ENCODE results near the gene SCAF1. TPM values are rescaled to one million over a fixed set of nuclear protein-coding genes. Genes with fewer than 3 reads are reported as not detected.

SCAF1 gene
- total and polyA plus RNA-seq, 9 of the 15 experiments (the other 6 are each of a cell fraction or from before 2014, with no cell fraction given) = 0.20 to 79.0 (median 4.9) TPM

DNA sequence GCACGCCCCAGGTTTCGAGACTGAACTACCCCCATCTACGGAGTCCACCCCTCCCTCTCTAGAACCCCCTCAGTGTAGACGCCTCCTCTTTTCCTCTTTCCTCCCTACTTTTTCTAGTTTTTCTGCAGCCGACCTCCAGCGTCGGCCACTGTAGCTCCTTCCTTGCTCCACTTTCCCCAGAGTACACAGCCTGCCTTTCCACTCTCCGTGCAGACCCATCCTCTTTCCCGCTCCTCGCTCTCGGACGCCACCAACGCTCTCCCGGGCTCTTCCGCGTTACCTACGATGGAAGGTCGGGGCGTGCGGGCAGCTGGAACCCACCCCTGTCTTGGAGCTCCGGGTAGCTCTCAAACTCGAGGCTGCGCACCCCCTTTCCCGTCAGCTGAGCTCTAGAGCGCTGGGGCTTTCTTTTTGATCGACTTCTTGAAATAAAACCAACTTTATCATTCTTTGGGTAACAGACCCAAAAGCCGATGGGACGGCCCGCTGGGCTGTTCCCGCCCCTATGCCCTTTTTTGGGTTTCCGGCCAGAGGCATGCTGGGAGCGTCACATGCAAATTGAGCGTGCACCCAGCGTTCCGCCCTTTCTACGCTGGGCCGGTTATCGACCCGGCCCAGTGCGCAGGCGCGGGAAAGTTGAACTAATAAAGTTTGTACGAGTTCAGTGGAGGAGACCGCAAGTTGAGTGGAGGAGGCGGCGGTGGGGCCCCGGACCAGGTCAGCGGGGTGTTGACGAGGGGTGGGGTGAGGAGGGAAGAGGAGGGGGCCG is 23.5 kb downstream of the SCAF1 start, which contains the start of the genes BCL2L12 and IRF3 (continued):
- TF ChIP-seq RUNX1 (IDR thresholded peaks at IDR 0.05; ENCODE audit: low read depth) (no peak), ZNF165 (CRISPR knock-in tag; IDR thresholded peaks at IDR 0.05; ENCODE audit: borderline replicate concordance) (no peak), CXXC5 (CRISPR knock-in tag; IDR thresholded peaks at IDR 0.05) (peak; percentile 77), SRF (CRISPR knock-in tag; IDR thresholded peaks at IDR 0.05) (peak; percentile 99 to 100), ASH1L (IDR thresholded peaks at IDR 0.05; ENCODE audit: borderline replicate concordance, low read depth, partially characterized antibody) (peak; percentile 52), SP2 (IDR thresholded peaks at IDR 0.05; ENCODE audit: extremely low read depth, low read depth, low read length, poor library complexity, severe bottlenecking) (no peak), SMARCE1 (IDR thresholded peaks at IDR 0.05) (peak; percentile 35; the same call in 1 of the 2 replicates), RBM15 (IDR thresholded peaks at IDR 0.05; ENCODE audit: insufficient read depth, low read length) (no peak), HNRNPL (IDR thresholded peaks at IDR 0.05; ENCODE audit: low read depth, low read length) (no peak), SMC3 (conservative IDR thresholded peaks at IDR 0.05; ENCODE audit: insufficient read depth, low read depth, low read length) (no peak), PML (IDR thresholded peaks at IDR 0.05; ENCODE audit: low read length) (peak; percentile 66; the same call in 1 of the 2 replicates), LCOR (CRISPR knock-in tag; IDR thresholded peaks at IDR 0.05) (0 out of 2 replicates have a peak, but pooled peaks have one; percentile 54), ZNF263 (CRISPR knock-in tag; IDR thresholded peaks at IDR 0.05; ENCODE audit: borderline replicate concordance) (no peak), MAFK (IDR thresholded peaks at IDR 0.05; ENCODE audit: low read length) (no peak), FOXJ2 (tag; IDR thresholded peaks at IDR 0.05) (peak; percentile 66; the same call in 1 of the 2 replicates), IRF2 (CRISPR knock-in tag; IDR thresholded peaks at IDR 0.05) (no peak), RBFOX2 (IDR thresholded peaks at IDR 0.05; ENCODE audit: low read depth, low read length) (peak; percentile 93), NR2C2 (CRISPR knock-in tag; IDR thresholded peaks at IDR 0.05) (no peak), NR2C2 (tag; IDR thresholded peaks at IDR 0.05) (peak; percentile 74; the same call in 1 of the 2 replicates), TCF7L2 (IDR thresholded peaks at IDR 0.05; ENCODE audit: low read depth, low read length) (0 out of 2 replicates have a peak, but pooled peaks have one; percentile 12), HDAC2 (IDR thresholded peaks at IDR 0.05) (peak; percentile 74)
- TF ChIP-seq, protein P1, sequence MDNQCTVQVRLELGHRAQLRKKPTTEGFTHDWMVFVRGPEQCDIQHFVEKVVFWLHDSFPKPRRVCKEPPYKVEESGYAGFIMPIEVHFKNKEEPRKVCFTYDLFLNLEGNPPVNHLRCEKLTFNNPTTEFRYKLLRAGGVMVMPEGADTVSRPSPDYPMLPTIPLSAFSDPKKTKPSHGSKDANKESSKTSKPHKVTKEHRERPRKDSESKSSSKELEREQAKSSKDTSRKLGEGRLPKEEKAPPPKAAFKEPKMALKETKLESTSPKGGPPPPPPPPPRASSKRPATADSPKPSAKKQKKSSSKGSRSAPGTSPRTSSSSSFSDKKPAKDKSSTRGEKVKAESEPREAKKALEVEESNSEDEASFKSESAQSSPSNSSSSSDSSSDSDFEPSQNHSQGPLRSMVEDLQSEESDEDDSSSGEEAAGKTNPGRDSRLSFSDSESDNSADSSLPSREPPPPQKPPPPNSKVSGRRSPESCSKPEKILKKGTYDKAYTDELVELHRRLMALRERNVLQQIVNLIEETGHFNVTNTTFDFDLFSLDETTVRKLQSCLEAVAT (IDR thresholded peaks at IDR 0.05) = peak in 1 of 2 experiments; percentile 73; a peak in 3 of 4 replicates
- TF ChIP-seq, protein P2, sequence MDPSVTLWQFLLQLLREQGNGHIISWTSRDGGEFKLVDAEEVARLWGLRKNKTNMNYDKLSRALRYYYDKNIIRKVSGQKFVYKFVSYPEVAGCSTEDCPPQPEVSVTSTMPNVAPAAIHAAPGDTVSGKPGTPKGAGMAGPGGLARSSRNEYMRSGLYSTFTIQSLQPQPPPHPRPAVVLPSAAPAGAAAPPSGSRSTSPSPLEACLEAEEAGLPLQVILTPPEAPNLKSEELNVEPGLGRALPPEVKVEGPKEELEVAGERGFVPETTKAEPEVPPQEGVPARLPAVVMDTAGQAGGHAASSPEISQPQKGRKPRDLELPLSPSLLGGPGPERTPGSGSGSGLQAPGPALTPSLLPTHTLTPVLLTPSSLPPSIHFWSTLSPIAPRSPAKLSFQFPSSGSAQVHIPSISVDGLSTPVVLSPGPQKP (CRISPR knock-in tag; IDR thresholded peaks at IDR 0.05) = peak; percentile 96
- TF ChIP-seq, protein P3, sequence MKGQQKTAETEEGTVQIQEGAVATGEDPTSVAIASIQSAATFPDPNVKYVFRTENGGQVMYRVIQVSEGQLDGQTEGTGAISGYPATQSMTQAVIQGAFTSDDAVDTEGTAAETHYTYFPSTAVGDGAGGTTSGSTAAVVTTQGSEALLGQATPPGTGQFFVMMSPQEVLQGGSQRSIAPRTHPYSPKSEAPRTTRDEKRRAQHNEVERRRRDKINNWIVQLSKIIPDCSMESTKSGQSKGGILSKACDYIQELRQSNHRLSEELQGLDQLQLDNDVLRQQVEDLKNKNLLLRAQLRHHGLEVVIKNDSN (CRISPR knock-in tag; IDR thresholded peaks at IDR 0.05) = peak; percentile 46; the same call in 1 of the 2 replicates

Measured in K562 (cell line).